ENCODE measurements around the gene SLC27A1.
A peak's percentile ranks its signal among the peaks of the same experiment; 100 is the strongest.

Gene SLC27A1

GRCh38 chr19:17475541-17476115 lies 5.3 kb downstream of the SLC27A1 start:
- Histone ChIP-seq H3K36me3 (replicated peaks in 1 of 2; ENCODE audit: control insufficient read depth in 2 of 2, insufficient read depth in 2 of 2, low read length in 2 of 2) (no peaks in the 10 kb centered on the region), H3K79me1 (ENCODE audit: low read depth, low read length) (peaks cover 2% of the 10 kb centered on the region), H3K9me3 (replicated peaks in 1 of 2; ENCODE audit: control insufficient read depth in 2 of 2, insufficient read depth in 1 of 2, low read depth in 1 of 2, low read length in 2 of 2) (no peaks in the 10 kb centered on the region), H2BK120ac (ENCODE audit: low read depth, low read length) (no peak overlapping the region), H2BK5ac (ENCODE audit: low read length) (no peak overlapping the region), H3K4me2 (ENCODE audit: insufficient read depth, low read length, poor library complexity, severe bottlenecking) (no peak overlapping the region), H2AFZ (ENCODE audit: low read length) (no peak overlapping the region), H3K18ac (ENCODE audit: low read length) (no peak overlapping the region), H3K14ac (ENCODE audit: low read length) (peak overlapping the region; percentile 89), H3K9ac (ENCODE audit: low read depth, low read length, poor library complexity) (no peak overlapping the region), H3K4me3 (ENCODE audit: low read length in 2 of 2) (no peak overlapping the region), H3K4ac (ENCODE audit: low read length) (no peak overlapping the region), H3K27me3 (ENCODE audit: control insufficient read depth in 3 of 3, insufficient read depth in 3 of 3, low read depth in 1 of 3, low read length in 3 of 3) (no peaks in the 10 kb centered on the region), H3K4me1 (ENCODE audit: control insufficient read depth in 2 of 2, insufficient read depth in 1 of 2, low read depth in 1 of 2, low read length in 2 of 2) (peaks cover 8 to 9% of the 10 kb centered on the region in 2 donors), H3K27ac (replicated peaks; ENCODE audit: low read length) (no peak overlapping the region), H2AK5ac (ENCODE audit: low read depth, low read length) (peak overlapping the region; percentile 52), H2BK12ac (ENCODE audit: low read length) (no peak overlapping the region), H4K91ac (ENCODE audit: low read depth, low read length, poor library complexity) (no peak overlapping the region), H3K23ac (ENCODE audit: low read depth, low read length, poor library complexity) (peak overlapping the region; percentile 43), H2BK15ac (ENCODE audit: low read length) (peak overlapping the region; percentile 10), H4K8ac (ENCODE audit: low read depth, low read length) (no peak overlapping the region)
- no peak for DNase-seq (ENCODE audit: low spot score)
- no CpG with 5 or more reads among the region's 10 CpGs for WGBS, 2 donors (ENCODE audit: extremely low coverage in 2 of 2, insufficient read length in 2 of 2, insufficient replicate concordance in 1 of 2)

GRCh38 chr19:17479325-17479791 lies 9.0 kb downstream of the SLC27A1 start:
- H3K36me3 ChIP-seq (replicated peaks in 1 of 2; ENCODE audit: control insufficient read depth in 2 of 2, insufficient read depth in 2 of 2, low read length in 2 of 2) = no peaks in the 10 kb centered on the region
- peaks cover 2% of the 10 kb centered on the region for H3K79me1 ChIP-seq (ENCODE audit: low read depth, low read length)
- H4K91ac ChIP-seq (ENCODE audit: low read depth, low read length, poor library complexity) = no peak overlapping the region
- no peak overlapping the region for H2BK5ac ChIP-seq (ENCODE audit: low read length)
- no peak overlapping the region for H3K18ac ChIP-seq (ENCODE audit: low read length)
- no peak overlapping the region for H3K4ac ChIP-seq (ENCODE audit: low read length)
- H3K27me3 ChIP-seq (ENCODE audit: control insufficient read depth in 3 of 3, insufficient read depth in 3 of 3, low read depth in 1 of 3, low read length in 3 of 3) = no peaks in the 10 kb centered on the region
- no peak overlapping the region for H3K4me3 ChIP-seq (ENCODE audit: low read length in 2 of 2)
- H3K9me3 ChIP-seq (replicated peaks in 1 of 2; ENCODE audit: control insufficient read depth in 2 of 2, insufficient read depth in 1 of 2, low read depth in 1 of 2, low read length in 2 of 2) = no peaks in the 10 kb centered on the region
- no peak overlapping the region for H3K4me2 ChIP-seq (ENCODE audit: insufficient read depth, low read length, poor library complexity, severe bottlenecking)
- no peak overlapping the region for H3K23ac ChIP-seq (ENCODE audit: low read depth, low read length, poor library complexity)
- H4K8ac ChIP-seq (ENCODE audit: low read depth, low read length) = no peak overlapping the region
- no peak overlapping the region for H2AK5ac ChIP-seq (ENCODE audit: low read depth, low read length)
- no peak overlapping the region for H3K9ac ChIP-seq (ENCODE audit: low read depth, low read length, poor library complexity)
- no peak overlapping the region for H2BK12ac ChIP-seq (ENCODE audit: low read length)
- DNase-seq (ENCODE audit: low spot score) = no peak
- H3K27ac ChIP-seq (replicated peaks; ENCODE audit: low read length) = peak overlapping the region; percentile 40
- H2BK15ac ChIP-seq (ENCODE audit: low read length) = no peak overlapping the region
- H3K14ac ChIP-seq (ENCODE audit: low read length) = no peak overlapping the region
- H2BK120ac ChIP-seq (ENCODE audit: low read depth, low read length) = no peak overlapping the region
- WGBS, 2 donors (ENCODE audit: extremely low coverage in 2 of 2, insufficient read length in 2 of 2, insufficient replicate concordance in 1 of 2) = no CpG with 5 or more reads among the region's 6 CpGs
- H2AFZ ChIP-seq (ENCODE audit: low read length) = peak overlapping the region; percentile 73
- H3K4me1 ChIP-seq (ENCODE audit: control insufficient read depth in 2 of 2, insufficient read depth in 1 of 2, low read depth in 1 of 2, low read length in 2 of 2) = peaks cover 3 to 5% of the 10 kb centered on the region in 2 donors

GRCh38 chr19:17481986-17482385 lies 11.7 kb downstream of the SLC27A1 start:
- no peak overlapping the region for H3K9ac ChIP-seq (ENCODE audit: low read depth, low read length, poor library complexity)
- H4K91ac ChIP-seq (ENCODE audit: low read depth, low read length, poor library complexity) = no peak overlapping the region
- no peak overlapping the region for H3K23ac ChIP-seq (ENCODE audit: low read depth, low read length, poor library complexity)
- H3K18ac ChIP-seq (ENCODE audit: low read length) = peak overlapping the region; percentile 31
- no peak overlapping the region for H2BK15ac ChIP-seq (ENCODE audit: low read length)
- no peak overlapping the region for H2BK120ac ChIP-seq (ENCODE audit: low read depth, low read length)
- H2BK5ac ChIP-seq (ENCODE audit: low read length) = no peak overlapping the region
- no peak overlapping the region for H3K27ac ChIP-seq (replicated peaks; ENCODE audit: low read length)
- no peak overlapping the region for H2AK5ac ChIP-seq (ENCODE audit: low read depth, low read length)
- no peak overlapping the region for H3K4ac ChIP-seq (ENCODE audit: low read length)
- no peak overlapping the region for H3K14ac ChIP-seq (ENCODE audit: low read length)
- no peak overlapping the region for H2BK12ac ChIP-seq (ENCODE audit: low read length)
- H3K4me1 ChIP-seq (ENCODE audit: control insufficient read depth in 2 of 2, insufficient read depth in 1 of 2, low read depth in 1 of 2, low read length in 2 of 2) = peaks cover 2 to 5% of the 10 kb centered on the region in 2 donors
- H3K9me3 ChIP-seq (replicated peaks in 1 of 2; ENCODE audit: control insufficient read depth in 2 of 2, insufficient read depth in 1 of 2, low read depth in 1 of 2, low read length in 2 of 2) = no peaks in the 10 kb centered on the region
- WGBS, 2 donors (ENCODE audit: extremely low coverage in 2 of 2, insufficient read length in 2 of 2, insufficient replicate concordance in 1 of 2) = no CpG with 5 or more reads among the region's 13 CpGs
- H3K79me1 ChIP-seq (ENCODE audit: low read depth, low read length) = no peaks in the 10 kb centered on the region
- H3K4me3 ChIP-seq (ENCODE audit: low read length in 2 of 2) = no peak overlapping the region
- no peak overlapping the region for H2AFZ ChIP-seq (ENCODE audit: low read length)
- no peaks in the 10 kb centered on the region for H3K27me3 ChIP-seq (ENCODE audit: control insufficient read depth in 3 of 3, insufficient read depth in 3 of 3, low read depth in 1 of 3, low read length in 3 of 3)
- H3K4me2 ChIP-seq (ENCODE audit: insufficient read depth, low read length, poor library complexity, severe bottlenecking) = no peak overlapping the region
- no peak for DNase-seq (ENCODE audit: low spot score)
- no peaks in the 10 kb centered on the region for H3K36me3 ChIP-seq (replicated peaks in 1 of 2; ENCODE audit: control insufficient read depth in 2 of 2, insufficient read depth in 2 of 2, low read length in 2 of 2)
- no peak overlapping the region for H4K8ac ChIP-seq (ENCODE audit: low read depth, low read length)

- 100% methylated on average over 1 of the region's 3 CpGs for WGBS, 2 donors (ENCODE audit: extremely low coverage in 2 of 2, insufficient read length in 2 of 2, insufficient replicate concordance in 1 of 2)
- H3K36me3 ChIP-seq (replicated peaks in 1 of 2; ENCODE audit: control insufficient read depth in 2 of 2, insufficient read depth in 2 of 2, low read length in 2 of 2) = no peaks in the 10 kb centered on the region
- H3K27me3 ChIP-seq (ENCODE audit: control insufficient read depth in 3 of 3, insufficient read depth in 3 of 3, low read depth in 1 of 3, low read length in 3 of 3) = no peaks in the 10 kb centered on the region
- H3K27ac ChIP-seq (replicated peaks; ENCODE audit: low read length) = no peak overlapping the region
- H3K4me3 ChIP-seq (ENCODE audit: low read length in 2 of 2) = no peak overlapping the region
- H3K9me3 ChIP-seq (replicated peaks in 1 of 2; ENCODE audit: control insufficient read depth in 2 of 2, insufficient read depth in 1 of 2, low read depth in 1 of 2, low read length in 2 of 2) = no peaks in the 10 kb centered on the region
- no peak overlapping the region for H4K91ac ChIP-seq (ENCODE audit: low read depth, low read length, poor library complexity)
- H2AK5ac ChIP-seq (ENCODE audit: low read depth, low read length) = no peak overlapping the region
- H2AFZ ChIP-seq (ENCODE audit: low read length) = no peak overlapping the region
- H3K4me1 ChIP-seq (ENCODE audit: control insufficient read depth in 2 of 2, insufficient read depth in 1 of 2, low read depth in 1 of 2, low read length in 2 of 2) = peaks cover 2 to 5% of the 10 kb centered on the region in 2 donors
- no peak overlapping the region for H2BK15ac ChIP-seq (ENCODE audit: low read length)
- no peak overlapping the region for H3K23ac ChIP-seq (ENCODE audit: low read depth, low read length, poor library complexity)
- H3K18ac ChIP-seq (ENCODE audit: low read length) = no peak overlapping the region
- H3K4me2 ChIP-seq (ENCODE audit: insufficient read depth, low read length, poor library complexity, severe bottlenecking) = no peak overlapping the region
- H2BK120ac ChIP-seq (ENCODE audit: low read depth, low read length) = no peak overlapping the region
- H3K4ac ChIP-seq (ENCODE audit: low read length) = no peak overlapping the region
- no peak overlapping the region for H3K14ac ChIP-seq (ENCODE audit: low read length)
- H2BK5ac ChIP-seq (ENCODE audit: low read length) = no peak overlapping the region
- no peaks in the 10 kb centered on the region for H3K79me1 ChIP-seq (ENCODE audit: low read depth, low read length)
- no peak for DNase-seq (ENCODE audit: low spot score)
- no peak overlapping the region for H3K9ac ChIP-seq (ENCODE audit: low read depth, low read length, poor library complexity)
- no peak overlapping the region for H4K8ac ChIP-seq (ENCODE audit: low read depth, low read length)
- H2BK12ac ChIP-seq (ENCODE audit: low read length) = no peak overlapping the region
Measured at GRCh38 chr19:17482877-17483604, 12.7 kb downstream of the SLC27A1 start.

Data from neuronal stem cell (in vitro differentiated cells).